ENCODE data around the gene SIMC1.

Gene SIMC1

DNA sequence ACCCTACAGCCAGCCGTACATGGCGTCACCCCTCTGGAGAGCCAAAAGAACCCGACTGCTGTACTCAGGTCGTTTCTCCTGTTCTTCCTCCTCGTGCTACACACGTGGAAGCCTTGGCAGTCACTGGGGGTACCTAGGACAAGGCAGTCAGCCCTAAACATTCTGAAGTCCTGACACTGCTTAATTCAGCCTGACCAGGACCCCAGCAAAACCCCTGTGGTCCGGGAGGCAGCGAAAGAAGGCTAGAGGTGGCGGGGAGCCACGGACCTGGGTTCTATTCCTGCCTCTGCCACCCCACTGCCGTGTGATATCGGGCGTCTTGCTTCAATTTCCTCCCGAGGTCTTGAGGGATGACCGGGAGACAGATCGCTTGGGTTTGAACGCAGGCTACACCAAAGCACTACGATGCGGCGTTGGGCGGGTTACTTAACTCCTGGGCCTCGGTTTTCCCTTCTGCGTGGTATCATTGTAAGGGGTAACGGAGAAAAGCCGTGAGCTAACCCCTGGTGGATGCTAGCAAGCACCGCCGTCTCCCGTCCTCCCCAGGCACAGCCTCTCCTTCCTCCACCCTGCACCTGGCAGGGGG, 126.6 kb downstream of the SIMC1 start:
- no peak for DNase-seq (ENCODE audit: low read depth)

GRCh38 chr5:176365351-176366231, 127.4 kb downstream of the SIMC1 start, which contains the start of gene ARL10:
TSS of gene ARL10 (plus strand) at chr5:176365487. CDS start at chr5:176365564, 77 bp downstream.
- DNase-seq (ENCODE audit: low read depth): no peak

DNA sequence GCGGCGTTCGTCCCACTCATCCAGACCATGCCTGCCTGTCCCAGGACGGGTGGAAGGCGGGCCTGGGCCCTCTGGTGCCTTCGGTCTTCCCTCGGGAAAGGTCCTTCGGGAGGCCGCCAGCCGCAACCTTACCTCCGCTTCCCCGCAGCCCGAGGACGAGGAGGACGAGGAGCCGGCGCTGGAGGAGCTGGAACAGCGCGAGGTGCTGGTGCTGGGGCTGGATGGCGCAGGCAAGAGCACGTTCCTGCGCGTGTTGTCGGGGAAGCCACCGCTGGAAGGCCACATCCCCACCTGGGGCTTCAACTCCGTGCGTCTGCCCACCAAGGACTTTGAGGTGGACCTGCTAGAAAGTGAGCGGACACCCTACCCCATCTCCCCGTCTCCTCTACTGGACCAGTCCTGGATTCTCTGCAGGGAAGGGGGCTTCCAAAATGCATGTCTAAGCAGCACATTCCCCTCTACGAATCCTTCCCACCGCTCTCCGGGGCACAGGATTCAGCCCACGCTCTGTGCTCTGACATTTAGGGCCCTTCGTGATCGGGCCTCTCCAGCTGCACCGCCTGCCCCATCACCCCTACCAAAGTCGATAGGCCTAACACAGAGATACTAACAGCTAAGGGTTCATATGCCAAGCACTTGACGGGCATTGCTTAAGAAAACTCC, 128.1 kb downstream of the SIMC1 start:
- DNase-seq (ENCODE audit: low read depth): no peak

DNA sequence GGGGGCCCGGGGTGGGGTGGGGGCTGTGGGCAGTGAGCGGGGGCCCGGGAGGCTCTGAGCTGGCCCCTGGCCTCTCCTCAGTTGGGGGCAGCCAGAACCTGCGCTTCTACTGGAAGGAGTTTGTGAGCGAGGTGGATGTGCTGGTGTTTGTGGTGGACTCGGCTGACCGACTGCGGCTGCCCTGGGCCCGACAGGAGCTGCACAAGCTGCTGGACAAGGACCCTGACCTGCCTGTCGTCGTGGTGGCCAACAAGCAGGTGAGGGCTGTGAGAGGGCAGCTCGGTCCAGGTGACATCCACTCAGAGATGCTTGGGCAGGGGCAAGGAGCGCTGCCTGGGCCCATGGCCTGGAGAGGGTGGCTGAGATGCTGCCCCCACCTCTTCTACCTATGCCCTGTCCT, 130.5 kb downstream of the SIMC1 start:
- no peak for DNase-seq (ENCODE audit: low read depth)

- DNase-seq (ENCODE audit: low read depth): no peak
Measured at GRCh38 chr5:176369934-176370711, 131.9 kb downstream of the SIMC1 start.

- no peak for DNase-seq (ENCODE audit: low read depth)
Measured at GRCh38 chr5:176371621-176372539, 133.7 kb downstream of the SIMC1 start.

DNA sequence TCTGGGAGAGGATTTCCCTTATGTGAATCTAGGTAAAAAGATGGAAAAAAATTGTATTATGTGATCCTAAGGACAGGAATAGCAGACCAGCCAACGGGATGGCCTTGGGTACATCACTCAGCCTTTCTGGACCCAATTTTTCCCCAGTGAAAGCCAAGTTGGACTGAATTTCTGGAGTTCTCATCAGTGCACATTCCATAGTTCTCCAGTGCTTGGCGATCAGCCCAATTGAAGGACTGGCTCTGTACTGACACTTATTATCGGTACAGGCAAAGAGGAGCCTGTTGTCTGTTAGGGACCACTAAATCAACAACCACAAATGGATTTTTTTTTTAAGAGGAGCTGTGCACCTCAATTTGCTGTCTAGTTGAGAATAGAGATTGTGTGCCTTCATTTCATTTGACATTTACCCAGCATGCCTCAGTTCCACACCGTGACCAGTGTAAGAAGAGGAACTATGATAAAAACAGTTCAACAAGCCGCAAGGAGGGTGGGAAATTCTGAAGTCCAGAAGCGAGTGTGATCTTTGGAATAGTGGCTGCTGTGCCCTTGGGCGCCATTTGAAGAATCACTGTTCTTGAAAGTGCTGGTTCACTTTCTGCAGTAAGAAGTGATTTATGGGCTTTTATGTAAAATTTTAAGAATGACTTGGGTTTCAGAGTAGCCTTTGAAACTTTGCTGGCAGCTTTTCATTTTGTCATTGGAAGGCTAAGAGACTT, 135.0 kb downstream of the SIMC1 start:
- DNase-seq (ENCODE audit: low read depth): no peak

DNA sequence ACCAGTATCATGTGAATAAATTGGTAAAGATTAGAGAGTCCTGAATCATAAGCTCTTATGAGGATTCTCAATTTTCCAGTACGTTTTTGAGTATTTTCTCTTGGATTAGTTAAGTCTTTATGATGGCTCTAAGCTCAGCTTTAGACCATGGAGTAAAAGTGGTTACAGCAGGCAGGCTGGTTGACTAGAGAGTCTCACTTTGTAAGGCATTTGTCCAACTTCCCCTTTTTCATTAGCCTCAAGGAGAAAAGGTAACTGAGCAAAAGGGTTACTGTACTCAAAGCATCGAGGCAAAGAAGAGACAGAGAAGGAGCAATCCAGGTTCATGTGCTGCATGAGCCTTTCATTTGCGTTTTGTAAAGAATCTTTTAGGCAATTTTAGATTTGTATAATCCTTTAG, 141.7 kb downstream of the SIMC1 start:
- DNase-seq (ENCODE audit: low read depth): no peak

DNA sequence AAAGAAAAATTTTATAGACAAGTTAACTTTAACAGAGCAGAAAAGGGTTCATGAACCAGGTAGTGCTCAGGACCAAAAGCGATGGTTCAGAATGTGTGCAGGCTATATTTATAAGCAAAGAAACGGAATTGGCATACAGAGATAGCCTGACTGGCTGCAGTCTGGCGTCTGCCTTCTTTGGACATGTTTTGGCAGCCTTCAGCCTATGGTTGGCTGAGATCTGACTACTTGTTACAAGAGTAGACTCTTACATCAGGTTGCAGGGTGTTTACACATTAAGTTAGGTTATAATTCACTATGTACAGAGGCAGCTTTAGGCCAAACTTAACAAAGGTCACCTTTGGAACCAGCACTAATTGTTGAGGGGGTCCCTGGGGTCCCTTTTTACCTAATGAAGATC, 143.2 kb downstream of the SIMC1 start:
- no peak for DNase-seq (ENCODE audit: low read depth)

DNA sequence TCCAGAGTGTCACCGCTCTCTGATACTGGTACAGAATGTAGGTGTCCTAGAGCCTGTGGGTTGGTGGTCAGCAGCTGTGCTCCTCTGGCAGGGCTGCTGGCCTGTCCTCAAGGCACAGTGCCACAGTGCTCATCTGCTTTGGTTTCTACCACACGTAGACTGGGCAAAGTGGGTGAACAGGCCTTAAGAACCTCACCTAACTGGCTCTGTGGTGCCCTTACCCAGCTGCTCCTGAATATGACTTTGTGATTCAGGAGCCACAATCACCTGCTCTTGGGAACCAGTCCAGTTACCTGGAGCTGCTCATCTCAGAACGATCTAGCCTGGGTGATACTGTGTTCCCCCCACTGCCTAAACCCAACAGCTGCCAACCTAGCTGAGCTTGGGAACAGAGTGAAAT, 143.8 kb downstream of the SIMC1 start:
- DNase-seq (ENCODE audit: low read depth): no peak

- no peak for DNase-seq (ENCODE audit: low read depth)
Measured at GRCh38 chr5:176382721-176383120, 144.5 kb downstream of the SIMC1 start.

GRCh38 chr5:176383248-176383905, 145.2 kb downstream of the SIMC1 start:
- no peak for DNase-seq (ENCODE audit: low read depth)

- DNase-seq (ENCODE audit: low read depth): no peak
Measured at GRCh38 chr5:176383961-176384360, 145.7 kb downstream of the SIMC1 start.

DNA sequence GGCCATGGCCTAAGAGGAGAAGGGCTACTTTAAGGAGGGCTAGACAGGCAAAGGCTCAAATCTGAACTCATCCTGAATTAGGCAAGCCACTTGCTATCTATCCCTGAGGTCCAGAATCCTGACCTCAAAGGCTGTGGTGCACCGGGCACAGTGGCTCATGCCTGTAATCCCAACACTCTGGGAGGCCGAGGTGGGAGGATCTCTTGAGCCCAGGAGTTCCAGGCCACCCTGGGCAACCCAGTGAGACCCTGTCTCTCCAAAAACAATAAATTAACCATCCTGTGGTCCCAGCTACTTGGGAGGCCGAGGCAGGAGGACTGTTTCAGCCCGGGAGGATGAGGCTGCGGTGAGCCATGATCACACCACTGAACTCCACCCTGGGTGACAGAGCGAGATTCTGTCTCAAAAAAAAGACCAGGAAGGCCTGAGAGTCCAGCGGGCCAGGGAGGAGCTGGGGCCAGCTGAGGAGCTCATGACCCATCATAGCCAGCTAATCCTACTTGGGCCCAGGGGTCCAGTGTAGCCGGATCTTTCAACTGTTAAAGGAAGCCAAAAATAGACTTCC, 146.2 kb downstream of the SIMC1 start:
- DNase-seq (ENCODE audit: low read depth): no peak

DNA sequence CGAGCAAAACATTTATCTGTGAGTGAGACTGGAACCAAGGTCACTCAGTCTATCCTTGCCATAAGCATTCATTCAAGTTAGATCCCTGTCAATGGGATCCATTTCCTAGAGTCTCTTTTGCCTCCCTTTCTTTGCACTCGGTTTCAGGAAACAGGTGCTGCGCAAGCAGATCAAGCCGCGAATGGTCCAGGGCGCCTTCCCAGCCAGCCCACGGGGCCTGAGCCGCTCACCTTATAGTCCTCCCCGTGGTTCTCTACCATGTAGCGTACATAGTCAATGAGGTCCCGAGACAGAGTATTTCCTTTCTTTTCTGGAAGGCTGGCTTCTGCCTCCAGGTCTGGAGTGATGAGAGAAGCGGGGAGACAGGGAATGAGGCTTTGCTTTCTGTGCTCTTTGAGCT, 146.8 kb downstream of the SIMC1 start:
- DNase-seq (ENCODE audit: low read depth): no peak

GRCh38 chr5:176386491-176386890, 148.3 kb downstream of the SIMC1 start:
- DNase-seq (ENCODE audit: low read depth): no peak

- no peak for DNase-seq (ENCODE audit: low read depth)
Measured at GRCh38 chr5:176387384-176387925, 149.2 kb downstream of the SIMC1 start.

DNA sequence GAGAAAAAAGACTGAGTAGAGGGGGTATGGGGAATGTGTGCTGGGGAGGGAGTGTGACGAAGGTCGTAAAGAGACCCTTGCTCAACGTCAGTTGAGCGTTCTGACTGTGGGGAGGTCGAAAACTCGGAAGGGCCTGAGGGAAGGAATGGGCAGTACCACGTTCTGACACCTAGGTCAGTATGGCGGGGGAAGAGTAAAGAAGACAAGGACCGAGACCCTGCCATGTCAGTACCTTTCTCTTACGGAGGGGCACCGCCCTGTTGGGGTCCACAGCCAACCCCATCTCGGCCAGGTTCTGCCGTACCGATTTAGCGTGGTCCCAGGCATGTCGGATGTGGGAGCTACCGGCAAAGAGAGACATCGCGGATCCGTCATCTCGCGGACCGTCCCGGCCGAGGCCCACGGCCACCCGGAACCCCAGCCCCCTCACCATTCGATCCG, 149.8 kb downstream of the SIMC1 start:
- DNase-seq (ENCODE audit: low read depth): peak; percentile 21

- DNase-seq (ENCODE audit: low read depth): peak; percentile 95
Measured at GRCh38 chr5:176388444-176389134, 150.4 kb downstream of the SIMC1 start, which contains the start of the genes HIGD2A and NOP16. TSS of gene HIGD2A (plus strand) at chr5:176388751. CDS start at chr5:176388820, 69 bp downstream. TSS of gene NOP16 (minus strand) at chr5:176388598. CDS start at chr5:176388539, 59 bp downstream.

Measured in CMK (cell line).